Endometrial microvascular endothelial cells (primary cell): ENCODE measurements around the gene NEAT1. TPM values are rescaled to one million over a fixed set of nuclear protein-coding genes. Genes with fewer than 3 reads are reported as not detected.

ENCODE experiments used
- in situ Hi-C: cut with HindIII; loops from 2 replicates; pipeline ENCODE4 v1.10.0; 2017; ENCODE audit warnings: low sequenced_read_pairs, low pct_unique_long_range_greater_than_20kb; ENCODE audit errors: inconsistent ontology term
- total RNA-seq: library from RNA; depleted of rRNA; stranded (reverse); fragments of >200 nt; gene quantifications from one replicate; pipeline ENCODE4 v1.2.3, GENCODE V29; 2015; ENCODE audit errors: inconsistent ontology term

NEAT1 gene
- total RNA-seq, 1 donor from 2014 or later: 14.8 TPM

- in situ Hi-C loops: no loop called here
These were observed 3.7 kb upstream of the NEAT1 start for GRCh38 chr11:65418681-65419459.

DNA sequence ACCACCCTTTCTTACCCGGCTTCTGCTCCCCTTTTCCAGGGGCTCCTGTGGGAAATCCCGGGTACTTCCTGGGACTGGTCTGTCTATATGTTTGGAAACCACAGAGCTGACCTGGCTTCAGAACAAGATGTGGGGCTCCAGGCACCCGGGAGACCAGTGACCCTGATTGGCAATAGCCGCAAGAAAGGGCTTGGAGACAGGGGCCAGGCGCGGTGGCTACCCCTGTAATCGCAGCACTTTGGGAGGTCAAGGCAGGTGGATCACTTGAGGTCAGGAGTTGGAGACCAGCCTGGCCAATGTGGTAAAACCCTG is 3.2 kb upstream of the NEAT1 start:
- in situ Hi-C loops: no loop called here

- in situ Hi-C loops: no loop called here
These were observed 2.7 kb upstream of the NEAT1 start for GRCh38 chr11:65419772-65420481.

DNA sequence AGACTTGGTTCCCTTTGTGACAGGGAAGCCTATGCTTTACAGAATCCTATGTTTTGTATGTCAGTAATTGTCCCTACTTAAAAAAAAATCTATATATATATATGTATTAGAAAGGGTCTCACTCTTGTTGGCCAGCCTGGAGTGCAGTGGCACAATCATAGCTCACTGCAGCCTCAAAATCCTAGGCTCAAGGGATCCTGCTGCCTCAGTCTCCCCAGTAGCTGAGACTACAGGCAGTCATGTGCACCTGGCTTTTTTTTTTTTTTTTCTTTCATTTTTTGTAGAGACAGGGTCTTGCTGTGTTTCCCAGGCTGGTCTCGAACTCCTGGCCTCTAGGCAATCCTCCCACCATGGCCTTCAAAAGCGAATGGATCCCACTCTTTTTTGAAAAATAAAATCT is 2.1 kb upstream of the NEAT1 start:
- in situ Hi-C loops: no loop called here

DNA sequence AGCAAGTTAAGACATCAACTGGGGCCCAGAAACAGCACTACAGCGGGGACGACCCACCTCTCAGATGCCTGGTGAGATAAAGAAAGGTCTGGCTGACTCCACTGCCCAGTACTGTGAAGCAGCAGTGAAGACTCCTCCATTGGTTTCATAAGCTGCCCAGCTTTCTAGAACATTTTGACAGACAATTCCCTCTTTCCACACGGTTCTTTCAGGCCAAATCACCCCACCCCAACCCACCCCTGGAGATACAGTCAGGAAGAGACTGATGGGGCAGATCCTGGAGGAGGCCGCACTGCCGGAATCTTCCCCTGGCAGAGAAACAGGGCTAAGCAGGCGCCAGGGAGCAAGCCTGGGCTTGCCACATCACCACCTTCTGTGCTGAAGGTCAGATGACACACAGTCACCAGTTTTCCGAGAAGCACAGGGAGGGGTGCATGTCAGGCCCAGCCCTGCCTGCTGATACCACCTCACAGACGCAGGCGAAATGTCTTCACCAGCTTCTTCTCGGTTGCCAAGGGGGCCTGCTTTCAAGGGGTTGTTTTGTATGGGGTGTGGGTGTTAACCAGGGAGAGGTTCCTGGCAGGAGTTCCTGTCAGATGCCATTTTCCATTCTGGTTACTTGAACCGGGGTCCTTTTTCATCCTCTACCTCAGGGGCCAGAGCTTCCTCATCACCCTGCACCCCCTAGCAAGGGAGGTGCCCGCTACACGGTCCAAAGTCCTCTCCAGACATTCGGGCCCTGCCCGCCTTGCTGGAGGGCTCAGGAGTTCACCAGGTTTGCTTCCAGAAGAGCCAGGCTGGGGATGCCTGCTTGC is 1.4 kb upstream of the NEAT1 start:
- in situ Hi-C loops: no loop called here

GRCh38 chr11:65421794-65422632 is 585 bp upstream of the NEAT1 start:
- in situ Hi-C loops: no loop called here

- in situ Hi-C loops: no loop called here
These were observed 1.1 kb downstream of the NEAT1 start for GRCh38 chr11:65423516-65424204.

DNA sequence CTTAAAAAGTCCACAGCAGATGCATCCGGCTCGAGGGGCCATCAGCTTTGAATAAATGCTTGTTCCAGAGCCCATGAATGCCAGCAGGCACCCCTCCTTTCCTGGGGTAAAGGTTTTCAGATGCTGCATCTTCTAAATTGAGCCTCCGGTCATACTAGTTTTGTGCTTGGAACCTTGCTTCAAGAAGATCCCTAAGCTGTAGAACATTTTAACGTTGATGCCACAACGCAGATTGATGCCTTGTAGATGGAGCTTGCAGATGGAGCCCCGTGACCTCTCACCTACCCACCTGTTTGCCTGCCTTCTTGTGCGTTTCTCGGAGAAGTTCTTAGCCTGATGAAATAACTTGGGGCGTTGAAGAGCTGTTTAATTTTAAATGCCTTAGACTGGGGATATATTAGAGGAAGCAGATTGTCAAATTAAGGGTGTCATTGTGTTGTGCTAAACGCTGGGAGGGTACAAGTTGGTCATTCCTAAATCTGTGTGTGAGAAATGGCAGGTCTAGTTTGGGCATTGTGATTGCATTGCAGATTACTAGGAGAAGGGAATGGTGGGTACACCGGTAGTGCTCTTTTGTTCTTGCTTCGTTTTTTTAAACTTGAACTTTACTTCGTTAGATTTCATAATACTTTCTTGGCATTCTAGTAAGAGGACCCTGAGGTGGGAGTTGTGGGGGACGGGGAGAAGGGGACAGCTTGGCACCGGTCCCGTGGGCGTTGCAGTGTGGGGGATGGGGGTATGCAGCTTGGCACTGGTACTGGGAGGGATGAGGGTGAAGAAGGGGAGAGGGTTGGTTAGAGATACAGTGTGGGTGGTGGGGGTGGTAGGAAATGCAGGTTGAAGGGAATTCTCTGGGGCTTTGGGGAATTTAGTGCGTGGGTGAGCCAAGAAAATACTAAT is 1.9 kb downstream of the NEAT1 start:
- in situ Hi-C loops: no loop called here

GRCh38 chr11:65425105-65425970 is 2.7 kb downstream of the NEAT1 start:
- in situ Hi-C loops: no loop called here

DNA sequence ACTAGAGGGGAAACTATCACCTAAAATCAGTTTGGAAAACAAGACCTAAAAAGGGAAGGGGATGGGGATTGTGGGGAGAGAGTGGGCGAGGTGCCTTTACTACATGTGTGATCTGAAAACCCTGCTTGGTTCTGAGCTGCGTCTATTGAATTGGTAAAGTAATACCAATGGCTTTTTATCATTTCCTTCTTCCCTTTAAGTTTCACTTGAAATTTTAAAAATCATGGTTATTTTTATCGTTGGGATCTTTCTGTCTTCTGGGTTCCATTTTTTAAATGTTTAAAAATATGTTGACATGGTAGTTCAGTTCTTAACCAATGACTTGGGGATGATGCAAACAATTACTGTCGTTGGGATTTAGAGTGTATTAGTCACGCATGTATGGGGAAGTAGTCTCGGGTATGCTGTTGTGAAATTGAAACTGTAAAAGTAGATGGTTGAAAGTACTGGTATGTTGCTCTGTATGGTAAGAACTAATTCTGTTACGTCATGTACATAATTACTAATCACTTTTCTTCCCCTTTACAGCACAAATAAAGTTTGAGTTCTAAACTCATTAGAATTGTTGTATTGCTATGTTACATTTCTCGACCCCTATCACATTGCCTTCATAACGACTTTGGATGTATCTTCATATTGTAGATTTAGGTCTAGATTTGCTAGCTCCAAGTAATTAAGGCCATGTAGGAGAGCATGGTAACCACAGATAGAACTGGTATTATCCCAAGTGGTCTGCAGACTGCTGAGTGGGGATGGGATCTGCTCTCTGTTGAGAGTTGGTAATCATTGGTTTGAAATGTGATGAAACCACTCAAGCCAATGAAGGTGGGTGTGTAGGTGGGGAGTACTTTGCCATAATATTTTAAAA is 3.6 kb downstream of the NEAT1 start:
- in situ Hi-C loops: no loop called here

- in situ Hi-C loops: no loop called here
These were observed 4.5 kb downstream of the NEAT1 start for GRCh38 chr11:65426839-65427690.

GRCh38 chr11:65427691-65428577 is 5.3 kb downstream of the NEAT1 start:
- in situ Hi-C loops: no loop called here

DNA sequence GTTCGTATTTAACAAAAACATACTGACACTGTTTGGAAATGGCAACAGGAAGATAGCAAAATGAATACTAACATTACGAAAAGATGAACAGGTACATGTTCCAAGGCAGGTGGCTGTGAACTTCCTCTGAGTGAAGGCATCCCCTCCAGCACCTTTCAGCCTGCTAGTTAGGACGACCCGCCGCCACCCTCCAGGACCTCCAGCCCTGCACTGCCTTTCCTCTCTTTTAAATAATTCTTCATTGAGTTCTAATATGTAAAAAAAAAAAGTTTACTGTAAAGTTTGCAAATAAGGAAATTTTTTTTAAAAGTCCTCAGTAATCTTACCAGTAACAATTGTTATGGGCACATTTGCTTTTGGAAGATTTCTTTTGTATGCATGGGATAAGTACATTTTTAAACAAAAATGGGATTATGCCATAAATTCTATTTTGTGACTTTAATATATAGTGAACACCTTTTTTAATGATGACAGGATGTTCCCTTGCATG is 6.0 kb downstream of the NEAT1 start:
- in situ Hi-C loops: no loop called here
